HG02798 (cell line): Measurements from ENCODE around the gene ULBP2.

Experiments
- ATAC-seq: cut with Tn5 transposase; IDR thresholded peaks from one replicate; pipeline ENCODE4 v1.9.1; 2021; ENCODE audit warnings: mild to moderate bottlenecking; ENCODE audit not compliant: unreplicated experiment, poor library complexity

Gene ULBP2, protein sequence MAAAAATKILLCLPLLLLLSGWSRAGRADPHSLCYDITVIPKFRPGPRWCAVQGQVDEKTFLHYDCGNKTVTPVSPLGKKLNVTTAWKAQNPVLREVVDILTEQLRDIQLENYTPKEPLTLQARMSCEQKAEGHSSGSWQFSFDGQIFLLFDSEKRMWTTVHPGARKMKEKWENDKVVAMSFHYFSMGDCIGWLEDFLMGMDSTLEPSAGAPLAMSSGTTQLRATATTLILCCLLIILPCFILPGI

DNA sequence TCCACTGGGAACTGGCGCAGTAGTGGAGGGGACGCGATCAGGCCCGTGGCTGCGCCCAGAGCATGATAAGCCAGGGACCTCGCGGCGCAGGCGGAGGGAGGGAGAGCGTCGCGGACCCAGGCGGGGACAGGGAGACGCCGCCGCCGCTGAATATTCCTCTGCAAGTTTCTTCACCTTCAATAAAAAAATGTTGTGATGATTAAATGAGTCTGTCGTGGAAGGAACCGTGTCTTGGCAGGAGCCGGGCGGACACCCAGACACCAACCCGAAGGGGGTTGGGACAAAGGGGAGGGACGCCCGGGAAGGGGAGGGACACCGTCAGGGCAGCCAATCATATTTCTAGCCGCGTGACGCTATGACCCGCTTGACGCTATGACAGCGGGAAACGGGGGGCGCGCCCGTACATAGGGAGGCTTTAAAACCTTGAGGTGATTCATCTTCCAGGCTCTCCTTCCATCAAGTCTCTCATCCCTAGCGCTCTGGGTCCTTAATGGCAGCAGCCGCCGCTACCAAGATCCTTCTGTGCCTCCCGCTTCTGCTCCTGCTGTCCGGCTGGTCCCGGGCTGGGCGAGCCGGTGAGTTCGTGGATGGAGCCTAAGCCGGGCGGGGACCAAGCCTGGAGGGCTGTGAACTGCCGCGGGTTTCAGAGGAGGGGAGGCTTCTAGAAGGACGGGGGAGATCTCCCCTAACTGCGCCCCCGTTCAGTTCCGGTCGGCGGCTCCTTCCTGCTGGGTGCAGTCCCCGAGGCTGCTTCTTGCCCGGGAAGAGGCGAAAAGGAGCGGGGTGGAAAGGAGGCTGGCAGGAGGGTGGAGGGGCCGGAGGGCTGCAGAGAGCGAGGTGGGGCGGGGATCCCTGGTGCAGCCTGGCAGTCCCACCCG lies at the start of gene ULBP2:
Gene ULBP2 (plus strand): TSS at position 432 of the 878 bp plus-strand sequence. CDS start 59 bp downstream, at position 491.
- ATAC-seq, result peak; percentile 22

DNA sequence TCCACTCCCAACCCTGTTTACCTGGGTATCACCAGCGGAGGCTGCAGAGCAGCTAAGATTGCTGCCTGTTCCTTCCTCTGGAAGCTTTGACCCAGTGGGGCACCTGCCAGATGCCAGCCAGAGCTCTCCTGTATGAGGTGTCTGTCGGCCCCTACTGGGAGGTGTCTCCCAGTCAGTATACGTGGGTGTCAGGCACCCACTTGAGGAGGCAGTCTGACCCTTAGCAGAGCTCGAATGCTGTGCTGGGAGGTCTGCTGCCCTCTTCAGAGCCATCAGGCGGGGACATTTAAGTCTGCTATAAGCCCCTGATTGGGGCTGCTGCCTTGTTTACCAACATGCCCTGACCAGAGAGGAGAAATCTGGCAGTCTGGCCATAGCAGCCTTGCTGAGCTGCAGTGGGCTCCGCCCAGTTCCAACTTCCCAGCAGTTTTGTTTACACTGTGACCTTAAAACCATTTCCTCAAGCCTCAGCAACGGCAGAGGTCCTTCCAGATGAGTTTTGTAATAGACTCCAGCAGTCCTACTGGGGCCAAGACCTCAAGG lies 46.7 kb upstream of the ULBP2 start:
- no peak for ATAC-seq

DNA sequence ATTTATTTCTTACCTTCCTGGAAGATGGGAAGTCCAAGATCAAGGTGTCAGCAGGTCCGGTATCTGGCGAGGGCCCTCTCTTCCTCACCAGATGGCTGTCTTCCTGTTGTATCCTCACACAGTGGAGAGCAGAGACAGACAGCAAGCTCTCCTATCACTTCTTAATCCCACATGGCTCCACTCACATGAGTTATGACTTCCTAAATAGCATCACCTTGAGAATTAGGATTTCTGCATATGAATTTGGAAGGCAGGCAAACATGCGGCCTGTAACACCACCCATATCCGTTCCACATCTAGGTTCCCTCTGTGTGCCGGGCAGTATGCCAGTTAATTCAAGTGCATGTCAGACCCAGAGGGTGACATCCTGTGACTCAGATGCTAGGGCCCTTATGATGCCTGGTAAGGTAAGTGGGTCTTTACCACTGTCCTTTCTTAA lies 46.0 kb upstream of the ULBP2 start:
- no peak for ATAC-seq

DNA sequence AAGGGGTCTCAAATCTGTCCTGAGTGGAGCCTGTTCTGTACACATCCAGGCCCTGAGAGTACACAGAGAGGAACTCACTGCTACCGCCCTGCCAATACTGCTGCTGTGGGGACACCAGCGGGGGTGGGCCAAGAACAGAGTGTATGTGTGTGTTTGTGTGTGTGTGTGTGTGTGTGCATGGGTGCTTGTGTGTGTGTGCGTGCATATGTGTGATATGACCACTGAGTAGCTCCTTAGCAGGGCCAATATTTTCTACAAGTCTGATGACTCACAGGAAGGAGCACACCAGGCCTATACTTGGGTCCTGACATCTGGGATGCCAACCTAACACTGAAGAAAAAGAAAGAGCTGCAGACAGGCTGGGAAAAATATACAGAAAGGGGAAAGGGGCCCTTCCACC lies 45.3 kb upstream of the ULBP2 start:
- no peak for ATAC-seq

DNA sequence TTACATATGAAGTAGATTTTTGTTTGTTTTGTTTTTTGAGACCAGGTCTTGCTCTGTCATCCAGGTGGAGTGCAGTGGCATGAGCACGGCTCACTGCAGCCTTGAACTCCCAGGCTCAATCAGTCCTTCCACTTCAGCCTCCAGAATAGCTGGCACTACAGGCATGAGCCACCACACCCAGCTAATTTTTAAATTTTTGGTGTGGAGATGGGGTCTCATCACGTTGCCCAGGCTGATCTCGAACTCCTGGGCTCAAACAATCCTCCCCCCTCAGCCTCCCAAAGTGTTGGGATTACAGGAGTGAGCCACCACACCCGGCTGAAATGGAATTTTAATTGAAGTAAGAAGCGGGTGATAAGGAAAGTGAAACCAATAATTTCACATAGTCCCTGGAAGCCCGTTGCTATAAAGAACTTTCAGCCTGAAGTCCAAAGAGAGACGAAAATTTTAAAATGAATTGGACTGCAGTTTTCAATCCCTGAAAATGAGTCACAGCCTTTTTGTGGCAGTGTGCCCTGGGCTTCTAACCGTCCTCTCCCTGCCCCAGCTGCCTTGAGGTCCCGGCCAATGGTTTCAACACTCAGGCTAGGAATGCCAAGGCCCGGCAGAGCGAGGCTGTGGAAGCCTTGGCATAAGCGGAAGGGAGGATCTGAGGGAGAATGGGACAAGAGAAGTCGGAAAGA lies 44.7 kb upstream of the ULBP2 start:
- no peak for ATAC-seq

DNA sequence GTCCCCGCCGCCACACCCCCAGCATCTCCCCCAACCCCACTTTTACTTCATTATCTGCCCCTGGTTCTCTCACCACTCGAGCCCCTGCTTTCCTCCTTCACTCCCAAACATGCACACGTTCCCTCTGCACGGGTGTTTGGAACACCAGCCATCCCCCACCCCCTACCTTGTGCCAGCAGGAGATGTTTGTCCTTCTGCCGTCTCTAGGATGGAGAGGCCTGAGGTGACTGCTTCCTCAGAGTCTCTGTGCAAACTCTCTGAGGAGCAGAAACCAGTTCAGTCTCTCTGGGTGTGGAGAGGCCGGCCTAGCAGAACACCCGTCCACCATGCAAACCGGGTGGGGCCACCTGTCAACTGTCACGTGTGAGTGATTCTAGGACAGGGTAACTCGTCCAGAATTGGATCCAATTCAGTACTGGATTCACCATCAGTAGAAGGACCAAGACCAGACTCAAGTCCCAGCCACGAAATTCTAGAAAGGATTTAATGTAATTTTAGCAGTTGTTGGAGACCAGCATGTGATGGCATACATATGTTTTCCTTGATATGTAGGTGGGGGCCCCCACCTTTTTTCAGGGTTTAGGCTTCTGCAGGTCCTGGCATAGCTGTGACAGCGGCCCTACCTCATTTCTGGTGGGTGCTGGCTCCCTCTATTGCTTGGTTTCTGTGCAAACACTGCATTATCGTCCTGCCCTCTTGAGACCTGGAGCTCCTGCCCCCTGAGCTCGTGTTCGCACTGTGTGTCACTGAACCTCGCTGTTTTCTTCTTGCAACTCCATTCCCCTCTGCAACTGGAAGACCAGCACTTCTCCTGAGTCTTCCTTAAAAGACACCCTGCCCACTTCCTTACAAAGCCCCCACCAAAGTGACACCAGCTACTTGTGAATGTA lies 43.7 kb upstream of the ULBP2 start, which contains the start of gene RAET1E:
Gene RAET1E (minus strand): TSS at position 259 of the 890 bp plus-strand sequence. CDS start 7,212 bp downstream, outside the sequence.
- no peak for ATAC-seq

DNA sequence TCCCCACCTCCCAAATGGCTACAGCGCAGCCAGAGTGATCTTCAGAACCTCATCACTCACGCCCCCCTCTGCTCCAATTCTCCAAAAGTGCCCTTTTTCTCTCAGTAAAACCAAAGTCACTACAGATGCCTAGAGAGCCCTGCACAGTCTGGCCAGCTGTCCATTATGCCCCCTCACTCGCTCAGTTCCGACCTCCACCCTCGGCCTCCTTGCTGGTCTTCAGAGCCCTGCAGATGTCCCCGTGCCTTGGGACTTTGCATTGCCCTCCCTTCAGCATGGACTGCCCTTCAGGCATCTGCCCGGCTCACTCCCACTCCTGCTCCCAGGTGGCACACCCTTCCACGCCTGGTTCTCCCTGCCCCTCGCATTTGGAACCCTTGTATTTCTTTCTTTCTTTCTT lies 42.8 kb upstream of the ULBP2 start:
- no peak for ATAC-seq

DNA sequence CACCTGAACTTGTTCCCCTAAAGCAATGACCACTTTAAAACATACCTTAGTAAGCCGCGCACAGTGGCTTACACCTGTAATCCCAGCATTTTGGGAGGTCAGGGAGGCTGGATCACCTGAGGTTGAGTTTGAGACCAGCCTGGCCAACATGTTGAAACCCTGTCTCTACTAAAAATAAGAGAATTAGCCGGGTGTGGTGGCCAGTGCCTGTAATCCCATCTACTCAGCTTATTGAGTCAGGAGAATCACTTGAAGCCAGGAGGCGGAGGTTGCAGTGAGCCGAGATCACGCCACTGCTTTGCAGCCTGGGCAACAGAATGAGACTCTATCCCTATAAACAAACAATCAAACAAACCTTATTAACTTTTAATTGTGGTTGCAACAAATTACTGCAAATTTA lies 42.3 kb upstream of the ULBP2 start:
- no peak for ATAC-seq

DNA sequence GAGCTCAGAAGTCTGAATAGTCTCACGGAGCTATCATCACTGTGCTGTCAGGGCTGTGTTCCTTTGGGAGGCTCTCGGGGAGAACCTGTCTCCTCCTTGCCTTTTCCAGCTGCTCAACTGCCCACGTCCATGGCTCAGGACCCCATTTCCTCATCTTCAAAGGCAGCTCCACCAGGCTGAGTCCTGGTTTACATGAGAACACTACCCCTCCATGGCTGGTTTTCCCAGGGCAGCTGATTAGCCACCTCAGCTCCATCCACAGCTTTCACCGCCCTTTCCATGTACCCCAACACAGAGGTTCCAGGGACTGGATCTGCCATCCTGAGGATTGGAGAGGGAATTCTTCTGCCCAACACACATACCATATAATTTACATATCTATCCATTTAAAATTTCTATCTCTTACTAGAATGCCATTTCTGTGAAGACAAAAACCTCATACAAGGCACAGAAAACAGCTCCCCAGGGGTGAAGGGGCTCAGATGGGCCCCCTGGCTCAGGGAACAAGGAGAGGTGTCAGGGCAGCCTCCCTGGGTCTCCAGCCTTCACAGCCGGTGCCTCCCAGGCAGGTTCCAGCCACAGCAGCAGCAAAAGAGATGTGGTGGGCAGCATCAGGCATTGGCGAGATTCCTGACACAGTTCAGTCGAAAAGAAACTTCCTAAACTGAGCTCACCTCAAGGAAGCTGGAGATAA lies 41.7 kb upstream of the ULBP2 start:
- ATAC-seq, result no peak

DNA sequence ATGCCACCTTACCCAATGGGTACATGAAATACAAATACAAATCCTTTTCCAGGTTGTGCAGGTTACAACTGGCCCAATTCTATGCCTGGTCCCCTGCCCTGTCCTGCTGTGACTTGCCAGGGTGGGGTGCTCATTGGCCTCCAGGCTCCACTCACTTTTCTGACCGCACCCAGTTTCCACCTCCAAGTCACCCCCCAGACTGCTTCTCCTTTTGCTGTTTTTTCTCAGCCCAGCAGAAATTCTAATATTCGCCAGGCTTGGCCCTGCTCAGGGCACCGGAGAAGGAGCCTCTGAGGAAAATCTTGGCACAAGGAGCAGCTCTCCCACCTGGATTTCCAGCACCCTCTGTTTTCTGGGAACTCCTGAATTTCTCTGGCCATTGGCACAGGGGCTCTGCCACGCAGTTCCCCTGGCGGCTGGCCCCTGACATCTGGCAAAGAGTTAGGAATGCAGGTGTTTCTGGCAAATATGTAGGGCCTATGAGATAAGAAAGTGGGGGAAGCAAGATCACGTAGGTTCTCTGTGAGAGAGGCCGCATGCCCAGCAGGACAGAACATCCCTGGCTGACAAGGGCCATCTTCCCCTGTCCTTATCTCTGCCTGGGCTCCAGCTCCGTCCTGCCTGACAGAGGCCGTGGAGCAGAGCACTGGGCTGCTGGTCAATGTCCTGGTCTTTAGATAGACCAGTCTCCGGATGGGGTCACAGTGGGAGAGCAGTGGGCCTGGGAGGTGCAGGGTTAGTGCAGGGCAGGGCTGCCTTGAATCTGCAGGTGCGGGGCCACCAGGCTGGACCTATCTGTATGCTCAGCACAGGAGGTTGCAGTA lies 41.0 kb upstream of the ULBP2 start:
- ATAC-seq, result no peak

DNA sequence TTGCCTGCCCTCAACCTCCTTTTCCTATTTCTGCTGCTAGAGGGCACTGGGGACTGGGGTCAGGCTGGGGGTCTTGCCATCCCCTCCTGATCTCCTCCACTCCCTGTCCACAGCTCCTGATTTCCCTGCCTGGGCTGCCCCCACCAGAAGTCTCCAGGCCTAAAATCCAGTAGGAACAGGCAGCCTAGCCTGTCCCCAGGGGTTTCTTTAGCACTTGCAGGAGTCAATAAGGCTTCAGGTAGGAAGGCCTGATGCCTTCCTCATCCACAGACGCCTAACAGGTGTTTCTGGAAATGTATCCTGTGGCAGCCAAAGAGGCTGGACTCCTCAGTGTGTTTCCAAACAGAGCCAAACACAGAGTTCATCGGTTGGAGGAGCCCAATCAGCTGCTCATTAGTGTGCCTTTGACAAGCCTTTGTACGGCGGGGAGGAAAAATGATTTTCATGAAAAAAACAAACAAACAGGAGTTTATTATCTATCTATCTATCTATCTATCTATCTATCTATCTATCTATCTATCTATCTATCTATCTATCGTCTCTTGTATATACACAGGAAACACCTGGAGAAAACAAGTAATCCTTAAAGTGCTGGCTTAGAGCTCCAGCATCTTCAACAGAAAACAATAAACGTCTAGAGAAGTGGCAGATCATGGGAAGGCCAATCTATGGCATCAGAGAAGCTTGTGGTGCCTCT lies 40.2 kb upstream of the ULBP2 start:
- ATAC-seq, result no peak

DNA sequence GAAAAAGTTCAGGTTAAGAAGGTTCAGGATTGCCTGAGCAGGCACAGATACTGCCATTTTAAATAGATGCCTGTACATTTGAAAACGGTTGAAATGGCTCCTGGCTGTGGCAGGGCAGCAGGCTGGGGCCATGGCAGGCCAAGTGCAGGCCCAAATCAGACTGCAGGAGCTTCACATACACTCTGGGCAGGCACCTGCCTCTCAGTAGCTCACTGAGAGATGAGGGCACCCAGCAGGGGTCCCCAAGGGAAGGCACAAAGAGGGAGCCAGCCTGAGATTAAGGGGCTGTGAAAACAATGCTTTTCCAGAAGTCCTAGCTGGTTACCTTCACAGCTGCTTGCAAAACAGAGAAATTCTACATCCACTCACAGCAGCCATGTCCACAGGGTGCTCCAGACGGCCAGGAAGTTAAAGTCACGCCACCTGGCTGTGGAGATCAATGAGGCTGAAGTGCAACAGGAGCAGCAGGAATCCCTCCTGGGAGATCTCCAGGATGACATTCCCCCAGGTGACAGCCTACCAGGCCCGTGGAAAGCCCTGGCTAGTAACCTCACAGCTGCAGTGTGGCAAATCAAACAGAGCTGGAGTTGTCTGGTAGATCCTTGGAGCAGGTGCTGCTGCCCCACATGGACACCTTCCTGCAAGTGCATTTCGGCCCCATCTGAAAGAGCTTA lies 37.7 kb upstream of the ULBP2 start:
- no peak for ATAC-seq

DNA sequence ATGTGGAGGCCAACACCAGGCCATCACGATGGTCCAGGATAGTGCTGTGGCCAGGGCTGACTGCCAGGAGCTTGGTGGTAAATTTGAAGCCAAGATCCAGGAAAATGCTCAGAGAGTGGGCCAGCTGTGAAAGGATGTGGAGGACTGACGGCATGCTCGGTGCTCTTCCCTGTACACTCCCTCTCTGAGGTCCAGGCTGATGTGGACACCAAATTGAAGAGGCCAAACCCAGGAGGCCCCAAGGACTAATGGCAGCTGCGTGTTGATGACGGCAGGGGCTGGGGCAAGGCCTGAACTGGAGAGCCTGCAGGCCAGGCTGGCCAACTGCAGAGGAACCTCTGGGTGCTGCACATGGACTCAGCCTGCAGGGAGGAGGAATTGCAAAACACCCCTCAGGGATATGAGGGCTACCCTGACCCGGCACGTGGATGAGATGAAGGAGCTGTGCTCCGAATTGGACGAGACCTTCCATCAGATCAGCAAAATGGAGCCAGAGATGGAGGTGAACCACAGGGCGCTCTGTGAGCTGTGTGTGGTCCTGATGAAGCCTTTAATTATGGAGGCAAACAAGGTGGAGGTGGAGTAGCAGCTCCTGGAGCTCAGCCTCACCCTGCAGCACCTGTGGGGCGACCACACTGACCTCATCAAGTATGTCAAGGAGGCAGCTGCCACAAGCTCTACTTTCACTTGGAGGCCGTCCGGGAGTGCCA lies 37.0 kb upstream of the ULBP2 start:
- ATAC-seq, result no peak

DNA sequence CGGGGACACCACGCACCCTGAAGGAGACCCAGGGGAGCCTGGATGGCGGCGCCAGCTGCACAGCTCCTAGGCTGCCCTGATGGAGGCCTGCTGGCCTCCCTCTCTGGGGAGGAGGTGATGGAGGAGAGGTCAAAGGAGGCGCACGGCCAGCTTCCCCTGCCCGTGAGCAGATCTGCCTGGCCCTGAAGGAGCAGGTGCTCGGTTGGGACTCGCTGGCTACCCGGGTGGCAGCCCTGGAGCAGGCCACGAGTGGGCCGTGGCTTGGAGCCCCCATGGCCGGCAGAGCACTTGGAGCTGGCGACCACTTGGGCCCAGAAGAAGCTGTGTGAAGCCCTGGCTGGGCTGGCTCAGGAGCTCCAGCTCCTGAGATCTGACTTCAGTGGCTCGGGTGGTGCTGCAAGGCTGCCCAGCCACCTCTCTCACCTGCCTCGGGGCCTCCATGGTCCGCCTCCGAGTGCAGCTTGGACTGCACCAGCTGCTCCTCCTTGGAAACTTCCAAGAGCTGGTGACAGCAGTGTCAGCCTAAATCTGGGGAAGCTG lies 36.4 kb upstream of the ULBP2 start:
- ATAC-seq, result no peak

DNA sequence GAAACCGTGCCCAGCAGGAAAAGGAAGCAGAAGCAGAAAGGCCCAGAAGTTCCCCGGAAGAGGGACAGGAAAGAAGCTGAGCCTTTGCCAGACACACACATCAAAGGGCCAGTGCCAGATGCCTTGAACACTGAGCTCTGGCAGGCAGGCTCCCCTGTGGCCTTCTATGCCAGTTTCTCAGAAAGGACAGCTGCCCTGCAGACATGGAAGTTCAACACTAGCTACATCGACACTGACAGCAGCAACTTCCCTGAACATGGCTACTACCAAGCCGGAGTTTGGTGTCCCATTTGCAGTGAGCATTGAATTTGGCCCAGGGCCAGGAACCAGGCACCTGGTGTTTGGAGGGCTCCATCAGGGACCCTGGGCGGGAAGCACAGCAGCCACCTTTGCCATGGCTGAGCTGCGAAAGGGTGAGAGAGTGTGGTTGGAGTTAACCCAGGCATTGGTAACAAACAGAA lies 35.9 kb upstream of the ULBP2 start:
- no peak for ATAC-seq

DNA sequence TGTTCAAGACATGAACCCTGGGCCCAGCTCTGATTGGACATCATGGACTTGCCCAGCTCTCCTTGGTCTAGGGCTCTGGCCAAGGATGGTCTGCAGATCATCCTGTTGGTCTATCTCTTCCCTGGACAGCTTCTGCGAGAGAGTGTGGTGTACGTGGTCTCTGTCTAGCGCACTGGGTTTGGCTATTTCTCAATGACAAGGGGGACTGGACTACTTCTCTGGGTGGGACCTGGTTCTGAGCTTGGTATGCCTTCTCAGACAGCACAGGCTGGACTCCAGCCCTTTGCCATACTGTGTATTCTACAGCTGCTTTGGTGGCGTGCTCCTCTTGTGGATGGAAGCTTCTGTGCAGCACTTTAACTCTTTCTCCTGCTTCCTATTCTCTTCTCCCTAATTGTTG lies 35.4 kb upstream of the ULBP2 start:
- no peak for ATAC-seq
